HepG2 (cell line): ENCODE data around the gene RMRP. TPM values are rescaled to one million over a fixed set of nuclear protein-coding genes. Genes with fewer than 3 reads are reported as not detected.

Experiments used
- ATAC-seq: fragments of 200-7000 bp; cut with Tn5 transposase; 3 replicates; pipeline ENCODE4 v1.9.1; 2020; ENCODE audit warnings: mild to moderate bottlenecking, moderate library complexity
- BruUV-seq: library from RNA; stranded (reverse); fragments of 400-500 nt; replicated peaks from 2 replicates; lab custom pipeline; 2021; lab: Mats Ljungman, UMichigan
- CTCF ChIA-PET: fragments of 300-600 bp; formaldehyde crosslinking; extraction: SDS; loops from one replicate; lab custom pipeline; 2021; ENCODE audit warnings: low total read pairs, inconsistent platforms, low intra/inter-chr PET ratio; lab: Yijun Ruan, JAX
- POLR2A ChIA-PET: fragments of 350-600 bp; sonication (Branson Sonifier 250); formaldehyde crosslinking; loops from one replicate; lab custom pipeline; 2020; ENCODE audit warnings: antibody characterized with exemption, inconsistent platforms; lab: Yijun Ruan, JAX
- DNase-seq: peaks from one replicate; pipeline ENCODE4 v3.0.0-alpha.2; 2015; ENCODE audit warnings: low spot score
- FAIRE-seq: peaks from 3 replicates; lab custom pipeline; 2011; peaks lifted over from hg19 to GRCh38; lab: Jason Lieb, UNC
- H2AFZ ChIP-seq: one replicate; pipeline ENCODE4 v1.6.1; 2011; ENCODE audit warnings: low read length, inconsistent platforms
- H3K27ac ChIP-seq: fragments of 300-600 bp; 3 replicates; pipeline ENCODE4 v1.8.0; 2011; ENCODE audit warnings: mixed run types, mild to moderate bottlenecking, mixed read lengths, low read length, inconsistent platforms; ENCODE audit not compliant: insufficient read depth; ENCODE audit errors: extremely low read length
- H3K27me3 ChIP-seq, 2 experiments: fragments of 200-600 bp in 1 of 2; 2 replicates in 1 of 2; 3 replicates in 1 of 2; pipeline versions ENCODE4 v1.6.0 to v1.8.0; 2011; ENCODE audit warnings: low read length in 2 of 2, mild to moderate bottlenecking in 2 of 2, moderate library complexity in 2 of 2, inconsistent platforms in 1 of 2; ENCODE audit not compliant: insufficient read depth in 2 of 2, control insufficient read depth in 1 of 2
- H3K36me3 ChIP-seq, 2 experiments: fragments of 200-600 bp in 1 of 2; replicated peaks in 1 of 2; 2 replicates in 1 of 2; 3 replicates in 1 of 2; pipeline versions ENCODE4 v1.5.1 to v1.8.0; 2011; ENCODE audit warnings: low read length in 2 of 2, inconsistent platforms in 1 of 2; ENCODE audit not compliant: insufficient read depth in 2 of 2, control insufficient read depth in 1 of 2
- H3K4me1 ChIP-seq: 2 replicates; pipeline ENCODE4 v1.5.1; 2012; ENCODE audit warnings: low read length, inconsistent platforms; ENCODE audit not compliant: insufficient read depth
- H3K4me2 ChIP-seq: 2 replicates; pipeline ENCODE4 v1.6.0; 2011; ENCODE audit warnings: low read depth, low read length, inconsistent platforms
- H3K4me3 ChIP-seq, 3 experiments: fragments of 200-600 bp in 1 of 3; sonication (generic), shearing (Covaris generic) in 1 of 3; replicated peaks in 1 of 3; 2 replicates each; pipeline ENCODE4 v1.5.1; 2011 to 2016; ENCODE audit warnings: low read length in 3 of 3, inconsistent platforms in 2 of 3, low read depth in 2 of 3, mild to moderate bottlenecking in 2 of 3, control low read depth in 1 of 3, mixed read lengths in 1 of 3; ENCODE audit not compliant: insufficient read depth in 1 of 3
- H3K79me2 ChIP-seq: one replicate; pipeline ENCODE4 v1.6.1; 2011; ENCODE audit warnings: low read length, inconsistent platforms; ENCODE audit not compliant: insufficient read depth
- H3K9ac ChIP-seq: 2 replicates; pipeline ENCODE4 v1.6.0; 2011; ENCODE audit warnings: mild to moderate bottlenecking, low read depth, low read length, inconsistent platforms; ENCODE audit not compliant: insufficient read depth
- H3K9me3 ChIP-seq: 2 replicates; pipeline ENCODE4 v1.5.1; 2012; ENCODE audit warnings: mild to moderate bottlenecking, low read length
- H4K20me1 ChIP-seq: 2 replicates; pipeline ENCODE4 v1.6.0; 2011; ENCODE audit warnings: inconsistent platforms, mild to moderate bottlenecking, low read length, moderate library complexity; ENCODE audit not compliant: insufficient read depth
- CBX5 ChIP-seq: sonication (generic); formaldehyde crosslinking; IDR thresholded peaks from 2 replicates; pipeline ENCODE4 v1.4.0; 2020; ENCODE audit warnings: missing genetic modification reagents, borderline replicate concordance
- HDAC1 ChIP-seq: sonication (generic); formaldehyde crosslinking; IDR thresholded peaks from 2 replicates; pipeline ENCODE4 v1.5.1; 2020; ENCODE audit warnings: mild to moderate bottlenecking, missing genetic modification reagents
- MYPOP ChIP-seq: sonication (generic); formaldehyde crosslinking; IDR thresholded peaks from 2 replicates; pipeline ENCODE4 v1.8.1; 2023; ENCODE audit warnings: mild to moderate bottlenecking, moderate library complexity, missing genetic modification reagents
- NR0B2 ChIP-seq: sonication (generic); formaldehyde crosslinking; IDR thresholded peaks from 2 replicates; pipeline ENCODE4 v1.4.0; 2020; ENCODE audit warnings: mild to moderate bottlenecking, missing genetic modification reagents
- RBFOX2 ChIP-seq: fragments of 200-400 bp; formaldehyde crosslinking; IDR thresholded peaks from 2 replicates; pipeline ENCODE4 v1.6.1; 2017; ENCODE audit warnings: low read depth, mild to moderate bottlenecking, low read length
- SIX4 ChIP-seq: sonication (generic); formaldehyde crosslinking; IDR thresholded peaks from 2 replicates; pipeline ENCODE4 v1.4.0; 2020; ENCODE audit warnings: missing genetic modification reagents
- TBX2 ChIP-seq: sonication (generic); formaldehyde crosslinking; IDR thresholded peaks from 2 replicates; pipeline ENCODE4 v1.5.0; 2020; ENCODE audit warnings: missing genetic modification reagents, mild to moderate bottlenecking, borderline replicate concordance
- ZBTB7B ChIP-seq: sonication (generic); formaldehyde crosslinking; IDR thresholded peaks from 2 replicates; pipeline ENCODE4 v1.4.0; 2020; ENCODE audit warnings: missing genetic modification reagents
- ZNF235 ChIP-seq: sonication (generic); formaldehyde crosslinking; IDR thresholded peaks from 2 replicates; pipeline ENCODE4 v1.8.1; 2023; ENCODE audit warnings: mild to moderate bottlenecking, missing genetic modification reagents, borderline replicate concordance
- ZNF83 ChIP-seq: sonication (generic); formaldehyde crosslinking; IDR thresholded peaks from 2 replicates; pipeline ENCODE4 v1.4.0; 2020; ENCODE audit warnings: missing genetic modification reagents, mild to moderate bottlenecking, borderline replicate concordance
- WGBS: methylation state at CpG from one replicate; pipeline ENCODE4 v1.1.6; 2017; ENCODE audit warnings: low lambda C conversion rate; 5-methylcytosine and 5-hydroxymethylcytosine counted together
- in situ Hi-C: cut with HindIII; loops from 2 replicates; pipeline ENCODE4 v1.10.0; 2017; ENCODE audit warnings: low pct_unique_long_range_greater_than_20kb; ENCODE audit not compliant: extremely low pct_ligation_motif_present
- intact Hi-C: fragments of 100-400 bp; cut with micrococcal nuclease; formaldehyde crosslinking; loops from one replicate; pipeline ENCODE4 v1.10.0; 2022; ENCODE audit not compliant: unreplicated experiment
- polyA plus RNA-seq, 8 experiments: library from polyadenylated mRNA; depleted of rRNA in 3 of 8; stranded (reverse) in 7 of 8; unstranded in 1 of 8; fragments of >200 nt; fragmentation: Illumina TruSeq in 4 of 8; extraction: Trizol in 4 of 8; gene quantifications; 2 replicates each; pipeline versions ENCODE4 v1.2.1 to v1.2.3, GENCODE V29; 2011 to 2016; ENCODE audit warnings: low read depth in 4 of 8, missing spikeins in 1 of 8, mixed read lengths in 1 of 8; ENCODE audit not compliant: insufficient read depth in 1 of 8
- total RNA-seq, 5 experiments: library from RNA; depleted of rRNA; stranded (reverse); fragments of >200 nt; fragmentation: Illumina TruSeq; extraction: Trizol; gene quantifications; 2 replicates each; pipeline ENCODE4 v1.2.3, GENCODE V29; 2016; ENCODE audit warnings: low read depth in 1 of 5
- TF ChIP-seq, protein P1 (sequence below): IDR thresholded peaks from 2 replicates; pipeline ENCODE4 v1.6.1; 2012; ENCODE audit warnings: low read depth, low read length, improper control_type of control experiment

RMRP gene
- total and polyA plus RNA-seq, 2 of the 13 experiments (the other 11 are each of a cell fraction or from before 2014, with no cell fraction given): 51.4 to 4,025 TPM

DNA sequence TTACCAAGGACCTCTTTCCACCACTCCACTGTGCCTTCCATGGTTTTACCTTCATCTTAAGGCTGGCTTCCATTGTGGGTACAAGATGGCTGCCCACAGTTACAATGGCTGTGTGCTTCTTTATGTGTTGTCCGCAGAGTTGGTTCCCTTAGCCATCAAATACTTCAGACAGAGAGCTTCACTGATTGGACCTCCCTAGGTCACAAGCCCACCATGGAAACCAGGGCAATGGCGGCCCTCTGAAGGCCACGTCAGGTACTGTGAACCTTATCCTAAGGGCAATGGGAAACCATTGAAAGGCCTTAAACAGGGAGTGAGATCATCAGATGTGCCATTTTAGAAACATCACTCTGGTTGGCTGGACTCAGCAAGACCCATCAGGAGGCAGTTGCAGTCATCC lies 10.1 kb upstream of the RMRP start:
- POLR2A ChIA-PET: no interaction called here
- peaks cover 77% of the 10 kb centered on the region for H3K4me1 ChIP-seq
- no peak for TF ChIP-seq HDAC1 (CRISPR knock-in tag)
- no peak for TF ChIP-seq ZNF235 (CRISPR knock-in tag)
- TF ChIP-seq TBX2 (CRISPR knock-in tag): no peak
- no peak for TF ChIP-seq CBX5 (CRISPR knock-in tag)
- no peak for TF ChIP-seq ZBTB7B (CRISPR knock-in tag)
- TF ChIP-seq, protein P1, sequence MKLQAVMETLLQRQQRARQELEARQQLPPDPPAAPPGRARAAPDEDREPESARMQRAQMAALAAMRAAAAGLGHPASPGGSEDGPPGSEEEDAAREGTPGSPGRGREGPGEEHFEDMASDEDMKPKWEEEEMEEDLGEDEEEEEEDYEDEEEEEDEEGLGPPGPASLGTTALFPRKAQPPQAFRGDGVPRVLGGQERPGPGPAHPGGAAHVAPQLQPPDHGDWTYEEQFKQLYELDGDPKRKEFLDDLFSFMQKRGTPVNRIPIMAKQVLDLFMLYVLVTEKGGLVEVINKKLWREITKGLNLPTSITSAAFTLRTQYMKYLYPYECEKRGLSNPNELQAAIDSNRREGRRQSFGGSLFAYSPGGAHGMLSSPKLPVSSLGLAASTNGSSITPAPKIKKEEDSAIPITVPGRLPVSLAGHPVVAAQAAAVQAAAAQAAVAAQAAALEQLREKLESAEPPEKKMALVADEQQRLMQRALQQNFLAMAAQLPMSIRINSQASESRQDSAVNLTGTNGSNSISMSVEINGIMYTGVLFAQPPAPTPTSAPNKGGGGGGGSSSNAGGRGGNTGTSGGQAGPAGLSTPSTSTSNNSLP: no peak
- TF ChIP-seq RBFOX2: no peak
- TF ChIP-seq SIX4 (CRISPR knock-in tag): no peak
- no peak for TF ChIP-seq ZNF83 (CRISPR knock-in tag)
- no peak for TF ChIP-seq MYPOP (CRISPR knock-in tag)
- no peak for TF ChIP-seq NR0B2 (CRISPR knock-in tag)
- TF ChIP-seq, all 625 proteins: peak for 0
- no TSS peak for BruUV-seq
- in situ Hi-C loops (loop anchor here (5.0 kb wide), 1 partner anchor 59 kb away; no protein-coding TSS in a partner anchor), intact Hi-C loops (no loop called here)
- DNase-seq: no peak
- Histone ChIP-seq H3K27me3 (no peaks in the 10 kb centered on the region), H3K4me2 (no peak overlapping the region), H3K36me3 (peaks cover 2 to 4% of the 10 kb centered on the region in 2 experiments; a peak in 2 of 5 replicates), H3K79me2 (peaks cover 10% of the 10 kb centered on the region), H3K27ac (no peak overlapping the region), H3K9me3 (no peaks in the 10 kb centered on the region), H4K20me1 (no peaks in the 10 kb centered on the region), H3K4me3 (no peak overlapping the region), H3K9ac (no peak overlapping the region), H2AFZ (no peak overlapping the region)
- no peak for FAIRE-seq
- ATAC-seq: no peak
- CTCF ChIA-PET: no interaction called here
- WGBS: 97% methylated on average over 3 of the region's 3 CpGs
